MCF 10A (cell line): ENCODE results near the gene CDH24. TPM values are rescaled to one million over a fixed set of nuclear protein-coding genes. Genes with fewer than 3 reads are reported as not detected.

Experiments used
- BruUV-seq: library from RNA; stranded (reverse); fragments of 400-500 nt; replicated peaks from 2 replicates; lab custom pipeline; 2021; lab: Mats Ljungman, UMichigan
- CTCF ChIA-PET: fragments of 300-600 bp; sonication (Branson Sonifier 250); formaldehyde crosslinking; extraction: SDS; loops from one replicate; lab custom pipeline; 2021; ENCODE audit warnings: antibody characterized with exemption, inconsistent platforms; lab: Yijun Ruan, JAX
- POLR2A ChIA-PET: fragments of 300-600, 350-650 bp; sonication (Branson Sonifier 250); formaldehyde crosslinking; extraction: SDS; loops from one replicate; lab custom pipeline; 2020; ENCODE audit warnings: antibody characterized with exemption, inconsistent platforms; lab: Yijun Ruan, JAX
- DNase-seq: peaks from one replicate; pipeline ENCODE4 v3.0.0-alpha.2; 2018; ENCODE audit not compliant: unreplicated experiment
- H3K27ac Mint-ChIP-seq: one replicate; pipeline ENCODE4 v1.8.0; 2022; ENCODE audit warnings: mild to moderate bottlenecking, low read depth, mixed read lengths; ENCODE audit not compliant: unreplicated experiment
- H3K27me3 Mint-ChIP-seq: one replicate; pipeline ENCODE4 v1.8.0; 2022; ENCODE audit warnings: mixed read lengths; ENCODE audit not compliant: insufficient read depth, unreplicated experiment
- H3K36me3 Mint-ChIP-seq: one replicate; pipeline ENCODE4 v1.8.0; 2022; ENCODE audit warnings: mild to moderate bottlenecking, moderate library complexity, mixed read lengths; ENCODE audit not compliant: insufficient read depth, unreplicated experiment
- H3K4me1 Mint-ChIP-seq: one replicate; pipeline ENCODE4 v1.8.0; 2022; ENCODE audit warnings: mixed read lengths; ENCODE audit not compliant: insufficient read depth, unreplicated experiment
- H3K4me3 Mint-ChIP-seq: one replicate; pipeline ENCODE4 v1.8.0; 2022; ENCODE audit warnings: mild to moderate bottlenecking, moderate library complexity, mixed read lengths; ENCODE audit not compliant: unreplicated experiment
- H3K9me3 Mint-ChIP-seq: one replicate; pipeline ENCODE4 v1.8.0; 2022; ENCODE audit warnings: mixed read lengths; ENCODE audit not compliant: unreplicated experiment
- intact Hi-C: fragments of 100-400 bp; cut with micrococcal nuclease; formaldehyde crosslinking; loops from 2 replicates; pipeline ENCODE4 v1.14.1; 2022
- total RNA-seq: library from RNA; stranded (reverse); gene quantifications from 2 replicates; pipeline ENCODE4 v1.2.3, GENCODE V29; 2022
- TF ChIP-seq, protein P1 (sequence below): fragments of 200-600 bp; IDR thresholded peaks from one replicate; pipeline ENCODE4 v1.8.0; 2022; ENCODE audit warnings: antibody characterized with exemption, mild to moderate bottlenecking; ENCODE audit not compliant: unreplicated experiment

The CDH24 gene
- total RNA-seq, 1 experiment from 2014 or later = 4.9 TPM

DNA sequence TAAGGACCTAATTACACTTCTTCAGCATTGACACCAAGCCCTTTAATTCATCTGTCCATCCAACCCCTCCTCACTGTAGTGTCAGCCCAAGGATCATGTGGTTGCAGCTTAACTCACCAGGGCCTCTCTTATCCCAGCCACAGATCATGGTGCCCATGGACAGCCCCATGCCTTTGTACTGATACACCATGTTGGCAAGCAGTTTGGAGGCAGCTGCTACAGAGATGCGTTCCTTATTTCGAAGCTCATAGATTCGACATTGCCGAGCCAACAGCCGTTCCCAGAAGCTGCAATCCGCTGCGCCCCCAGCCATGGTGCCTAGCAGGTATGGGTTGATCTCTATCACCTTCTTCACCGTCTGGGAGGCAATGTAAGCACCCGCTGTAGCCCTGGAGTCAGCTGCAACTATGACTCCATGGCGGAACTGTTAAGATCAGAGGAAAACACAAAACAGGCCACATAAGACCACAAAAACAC, 24.0 kb downstream of the CDH24 start:
- ChIA-PET POLR2A (interaction anchor here (0.8 to 2.8 kb wide), 6 partner anchors 9 to 62 kb away, joined by 3 to 26 read pairs (median 4); partner anchors contain the start of genes ACIN1 and C14orf119), CTCF (interaction anchor here (0.6 to 1.9 kb wide), 9 partner anchors 11 to 464 kb away, joined by 3 to 13 read pairs (median 5); partner anchors contain the start of gene AJUBA)
- Mint-ChIP-seq H3K27me3 (no peaks in the 10 kb centered on the region), H3K36me3 (peaks cover 62% of the 10 kb centered on the region), H3K4me3 (peak overlapping the region; percentile 92), H3K9me3 (no peaks in the 10 kb centered on the region), H3K4me1 (peaks cover 18% of the 10 kb centered on the region), H3K27ac (peak overlapping the region; percentile 99)
- TF ChIP-seq, protein P1, sequence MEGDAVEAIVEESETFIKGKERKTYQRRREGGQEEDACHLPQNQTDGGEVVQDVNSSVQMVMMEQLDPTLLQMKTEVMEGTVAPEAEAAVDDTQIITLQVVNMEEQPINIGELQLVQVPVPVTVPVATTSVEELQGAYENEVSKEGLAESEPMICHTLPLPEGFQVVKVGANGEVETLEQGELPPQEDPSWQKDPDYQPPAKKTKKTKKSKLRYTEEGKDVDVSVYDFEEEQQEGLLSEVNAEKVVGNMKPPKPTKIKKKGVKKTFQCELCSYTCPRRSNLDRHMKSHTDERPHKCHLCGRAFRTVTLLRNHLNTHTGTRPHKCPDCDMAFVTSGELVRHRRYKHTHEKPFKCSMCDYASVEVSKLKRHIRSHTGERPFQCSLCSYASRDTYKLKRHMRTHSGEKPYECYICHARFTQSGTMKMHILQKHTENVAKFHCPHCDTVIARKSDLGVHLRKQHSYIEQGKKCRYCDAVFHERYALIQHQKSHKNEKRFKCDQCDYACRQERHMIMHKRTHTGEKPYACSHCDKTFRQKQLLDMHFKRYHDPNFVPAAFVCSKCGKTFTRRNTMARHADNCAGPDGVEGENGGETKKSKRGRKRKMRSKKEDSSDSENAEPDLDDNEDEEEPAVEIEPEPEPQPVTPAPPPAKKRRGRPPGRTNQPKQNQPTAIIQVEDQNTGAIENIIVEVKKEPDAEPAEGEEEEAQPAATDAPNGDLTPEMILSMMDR = no peak
- no TSS peak for BruUV-seq
- DNase-seq = no peak
- intact Hi-C loops = no loop called here

DNA sequence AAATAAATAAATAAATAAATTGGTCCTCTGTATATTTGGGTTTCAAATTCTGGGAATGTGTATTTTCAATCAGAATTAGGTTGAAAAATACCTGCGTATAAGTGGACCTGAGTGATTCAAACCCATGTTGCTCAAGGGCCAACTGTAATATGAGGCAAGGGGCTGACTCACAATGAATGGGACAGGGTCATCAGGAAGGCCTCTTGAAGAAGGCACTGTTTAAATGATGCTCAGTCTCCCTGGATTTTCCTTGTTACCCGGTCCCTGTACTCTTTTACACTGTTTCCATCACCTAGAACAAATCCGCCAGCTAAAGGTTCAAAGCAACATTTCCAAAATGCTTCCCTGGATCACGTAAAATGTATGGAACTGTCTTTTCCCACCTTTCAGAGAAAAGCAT, 26.4 kb downstream of the CDH24 start:
- DNase-seq = peak; percentile 33
- Mint-ChIP-seq H3K27ac (no peak overlapping the region), H3K4me3 (no peak overlapping the region), H3K9me3 (no peaks in the 10 kb centered on the region), H3K27me3 (no peaks in the 10 kb centered on the region), H3K4me1 (peaks cover 18% of the 10 kb centered on the region), H3K36me3 (peaks cover 82% of the 10 kb centered on the region)
- intact Hi-C loops = no loop called here
- TF ChIP-seq, protein P1 = no peak
- BruUV-seq = TSS peak; percentile 2
- CTCF ChIA-PET = interaction anchor here (0.9 to 1.9 kb wide), 5 partner anchors 11 to 45 kb away, joined by 4 to 5 read pairs (median 4); partner anchors contain the start of gene CDH24
- POLR2A ChIA-PET = interaction anchor here (1.6 kb wide), 1 partner anchor 24 kb away, joined by 9 read pairs; no protein-coding TSS in a partner anchor

DNA sequence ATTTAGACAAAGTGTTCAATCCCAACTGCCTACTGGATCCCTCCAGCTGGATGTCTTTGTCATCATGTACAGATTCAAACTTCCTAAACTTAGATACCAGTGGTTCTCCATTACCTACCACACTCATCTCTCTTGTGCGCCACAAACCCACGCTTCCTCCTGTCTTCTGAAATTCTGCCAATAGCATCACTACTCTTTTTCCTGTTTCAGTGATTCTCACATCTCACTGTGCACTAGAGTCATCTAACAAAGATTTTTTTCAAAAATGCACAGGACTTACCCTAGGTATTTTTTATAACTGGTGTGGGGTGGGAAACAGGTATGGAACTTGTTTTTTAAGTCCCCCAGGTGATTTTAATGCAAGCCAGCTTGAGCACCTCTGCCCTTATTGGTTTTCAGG, 28.5 kb downstream of the CDH24 start:
- H3K4me1 Mint-ChIP-seq = peaks cover 17% of the 10 kb centered on the region
- intact Hi-C loops = no loop called here
- CTCF ChIA-PET = interaction anchor here (0.7 to 1.9 kb wide), 3 partner anchors 14 to 1437 kb away, joined by 3 to 8 read pairs (median 6); no protein-coding TSS in a partner anchor
- H3K27me3 Mint-ChIP-seq = no peaks in the 10 kb centered on the region
- DNase-seq = no peak
- BruUV-seq = no TSS peak
- no peak overlapping the region for H3K4me3 Mint-ChIP-seq
- peak overlapping the region; percentile 86 for H3K27ac Mint-ChIP-seq
- TF ChIP-seq, protein P1 = no peak
- peaks cover 90% of the 10 kb centered on the region for H3K36me3 Mint-ChIP-seq
- no peaks in the 10 kb centered on the region for H3K9me3 Mint-ChIP-seq
- POLR2A ChIA-PET = interaction anchor here (0.7 to 1.1 kb wide), 2 partner anchors 22 to 272 kb away, joined by 3 read pairs; no protein-coding TSS in a partner anchor

DNA sequence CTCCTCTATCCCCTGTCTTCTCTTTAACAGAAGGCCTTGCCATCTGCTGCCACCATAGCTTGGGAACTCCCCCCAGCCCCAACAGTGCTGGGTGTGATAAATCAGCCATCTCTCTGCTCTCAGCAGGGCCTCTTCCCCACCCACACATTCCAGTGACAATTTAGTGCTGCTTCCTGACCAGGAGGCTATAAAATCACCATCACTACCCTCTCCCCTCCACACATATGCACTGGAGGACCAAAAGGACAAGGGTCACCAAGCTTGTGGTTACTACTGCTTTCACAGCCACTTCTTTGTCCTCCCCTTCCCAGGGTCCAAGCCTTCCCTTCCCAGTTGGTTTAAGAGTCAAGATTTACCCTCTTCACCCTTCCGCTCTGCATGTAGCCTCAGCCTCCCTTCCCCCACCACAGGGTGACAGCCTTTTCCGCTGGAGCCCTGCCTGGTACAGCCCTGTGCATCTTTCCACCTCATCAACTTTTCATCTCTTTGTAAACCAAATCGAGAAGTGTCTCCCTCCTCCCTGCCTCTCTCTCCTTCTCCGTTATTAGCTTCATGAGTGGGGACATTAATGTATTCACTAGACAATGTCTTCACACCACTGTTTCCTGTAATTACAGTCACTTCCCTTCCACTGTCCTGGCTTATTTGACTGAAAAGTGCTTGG, 32.0 kb downstream of the CDH24 start:
- Mint-ChIP-seq H3K36me3 (peaks cover 55% of the 10 kb centered on the region), H3K4me3 (no peak overlapping the region), H3K9me3 (no peaks in the 10 kb centered on the region), H3K27me3 (no peaks in the 10 kb centered on the region), H3K4me1 (peaks cover 10% of the 10 kb centered on the region), H3K27ac (no peak overlapping the region)
- intact Hi-C loops = no loop called here
- TF ChIP-seq, protein P1 = no peak
- BruUV-seq = no TSS peak
- no peak for DNase-seq
- CTCF ChIA-PET = interaction anchor here (1.0 to 2.5 kb wide), 4 partner anchors 30 to 96 kb away, joined by 3 to 11 read pairs (median 4); partner anchors contain the start of gene PRMT5
- POLR2A ChIA-PET = interaction anchor here (1.0 to 2.3 kb wide), 4 partner anchors 9 to 30 kb away, joined by 3 to 15 read pairs (median 5); partner anchors contain the start of gene PSMB5
